ENCODE data around the gene SWT1. TPM values are rescaled to one million over a fixed set of nuclear protein-coding genes. Genes with fewer than 3 reads are reported as not detected.
A peak's percentile ranks its signal among the peaks of the same experiment; 100 is the strongest.
"Not testable (repeated sequence)": the region's sequence is repeated elsewhere in the genome, so short reads cannot be mapped to it uniquely, and the experiment has no call there.

SWT1 gene
- total RNA-seq, 4 donors from 2014 or later = 3.9 to 12.0 (median 6.2) TPM

DNA sequence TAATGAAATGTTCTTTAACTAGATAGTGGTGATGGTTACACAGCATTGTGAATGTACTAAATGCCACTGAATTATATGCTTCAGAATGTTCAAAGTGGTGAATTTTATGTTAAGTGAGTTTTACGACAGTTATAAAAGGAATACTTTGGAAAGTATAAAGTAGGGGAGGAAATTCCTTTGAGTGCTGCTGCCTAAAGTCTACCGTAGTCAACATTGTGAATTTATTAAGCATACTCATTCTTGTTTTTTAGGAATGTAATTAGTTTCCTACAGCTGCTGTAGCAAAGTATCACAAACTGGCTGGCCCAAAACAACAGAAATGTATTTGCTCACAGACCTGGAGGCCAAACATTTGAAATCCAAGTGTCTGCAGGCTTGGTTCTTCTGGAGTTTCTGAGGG, 73.0 kb downstream of the SWT1 start:
- H3K27ac ChIP-seq = no peak overlapping the region
- peaks cover 0 to under 1% (median 0%) of the 10 kb centered on the region in 3 donors for H3K9me3 ChIP-seq
- peaks cover 0 to 55% of the 10 kb centered on the region in 2 donors for H3K36me3 ChIP-seq
- 61 to 77% methylated on average over 2 of the region's 2 CpGs for WGBS, 2 donors (ENCODE audit: low coverage in 1 of 2)
- ATAC-seq = no peak
- H3K4me3 ChIP-seq = no peak overlapping the region
- H3K4me1 ChIP-seq = no peaks in the 10 kb centered on the region
- H3K27me3 ChIP-seq = no peaks in the 10 kb centered on the region
- no peak for TF ChIP-seq EP300 (IDR thresholded peaks at IDR 0.05)
- TF ChIP-seq, protein P1, sequence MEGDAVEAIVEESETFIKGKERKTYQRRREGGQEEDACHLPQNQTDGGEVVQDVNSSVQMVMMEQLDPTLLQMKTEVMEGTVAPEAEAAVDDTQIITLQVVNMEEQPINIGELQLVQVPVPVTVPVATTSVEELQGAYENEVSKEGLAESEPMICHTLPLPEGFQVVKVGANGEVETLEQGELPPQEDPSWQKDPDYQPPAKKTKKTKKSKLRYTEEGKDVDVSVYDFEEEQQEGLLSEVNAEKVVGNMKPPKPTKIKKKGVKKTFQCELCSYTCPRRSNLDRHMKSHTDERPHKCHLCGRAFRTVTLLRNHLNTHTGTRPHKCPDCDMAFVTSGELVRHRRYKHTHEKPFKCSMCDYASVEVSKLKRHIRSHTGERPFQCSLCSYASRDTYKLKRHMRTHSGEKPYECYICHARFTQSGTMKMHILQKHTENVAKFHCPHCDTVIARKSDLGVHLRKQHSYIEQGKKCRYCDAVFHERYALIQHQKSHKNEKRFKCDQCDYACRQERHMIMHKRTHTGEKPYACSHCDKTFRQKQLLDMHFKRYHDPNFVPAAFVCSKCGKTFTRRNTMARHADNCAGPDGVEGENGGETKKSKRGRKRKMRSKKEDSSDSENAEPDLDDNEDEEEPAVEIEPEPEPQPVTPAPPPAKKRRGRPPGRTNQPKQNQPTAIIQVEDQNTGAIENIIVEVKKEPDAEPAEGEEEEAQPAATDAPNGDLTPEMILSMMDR (IDR thresholded peaks at IDR 0.05) = no peak
- no peak for TF ChIP-seq POLR2AphosphoS5 (IDR thresholded peaks at IDR 0.05)
- no peak for TF ChIP-seq POLR2A (IDR thresholded peaks at IDR 0.05)

DNA sequence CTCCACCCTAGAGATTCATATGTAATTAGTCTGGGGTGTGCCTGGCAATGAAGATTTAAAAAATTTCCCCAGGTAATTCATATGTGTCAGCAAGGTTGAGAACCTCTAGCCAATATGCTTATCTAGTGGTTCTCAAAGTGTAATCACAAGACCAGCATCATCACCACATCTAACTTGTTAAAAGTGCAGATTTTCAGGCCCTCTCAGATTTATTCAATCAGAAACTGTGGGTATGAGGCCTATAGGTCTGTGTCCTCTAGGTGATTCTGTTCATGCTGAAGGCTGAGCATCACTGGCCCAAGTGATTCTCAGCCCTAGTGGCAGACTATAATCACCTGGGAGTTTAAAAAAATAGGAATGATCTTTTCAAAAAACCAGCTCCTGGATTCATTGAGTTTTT, 75.9 kb downstream of the SWT1 start:
- Histone ChIP-seq H3K4me1 (no peaks in the 10 kb centered on the region), H3K4me3 (no peak overlapping the region), H3K27ac (no peak overlapping the region), H3K9me3 (no peaks in the 10 kb centered on the region), H3K36me3 (peaks cover 0 to 44% of the 10 kb centered on the region in 2 donors), H3K27me3 (no peaks in the 10 kb centered on the region)
- TF ChIP-seq, protein P1 (IDR thresholded peaks at IDR 0.05) = no peak
- no peak for TF ChIP-seq EP300 (IDR thresholded peaks at IDR 0.05)
- TF ChIP-seq POLR2A (IDR thresholded peaks at IDR 0.05) = no peak
- no peak for TF ChIP-seq POLR2AphosphoS5 (IDR thresholded peaks at IDR 0.05)
- no peak for ATAC-seq

DNA sequence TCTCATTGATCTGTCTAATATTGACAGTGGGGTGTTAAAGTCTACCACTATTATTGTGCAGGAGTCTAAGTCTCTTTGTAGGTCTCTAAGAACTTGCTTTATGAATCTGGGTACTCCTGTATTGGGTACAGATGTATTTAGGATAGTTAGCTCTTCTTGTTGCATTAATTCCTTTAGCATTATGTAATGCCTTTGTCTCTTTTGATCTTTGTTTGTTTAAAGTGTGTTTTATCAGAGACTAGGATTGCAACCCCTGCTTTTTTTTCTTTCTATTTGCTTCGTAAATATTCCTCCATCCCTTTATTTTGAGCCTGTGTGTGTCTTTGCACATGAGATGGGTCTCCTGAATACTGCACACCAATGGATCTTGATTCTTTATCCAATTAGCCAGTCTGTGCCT, 77.2 kb downstream of the SWT1 start:
- not testable (repeated sequence) for H3K4me1 ChIP-seq, H3K27me3 ChIP-seq, H3K27ac ChIP-seq, ATAC-seq, H3K9me3 ChIP-seq, H3K4me3 ChIP-seq
- 86 to 100% methylated on average over 1 of the region's 1 CpG for WGBS, 2 donors (ENCODE audit: low coverage in 1 of 2)
- H3K36me3 ChIP-seq = peaks cover 0 to 37% of the 10 kb centered on the region in 2 donors

DNA sequence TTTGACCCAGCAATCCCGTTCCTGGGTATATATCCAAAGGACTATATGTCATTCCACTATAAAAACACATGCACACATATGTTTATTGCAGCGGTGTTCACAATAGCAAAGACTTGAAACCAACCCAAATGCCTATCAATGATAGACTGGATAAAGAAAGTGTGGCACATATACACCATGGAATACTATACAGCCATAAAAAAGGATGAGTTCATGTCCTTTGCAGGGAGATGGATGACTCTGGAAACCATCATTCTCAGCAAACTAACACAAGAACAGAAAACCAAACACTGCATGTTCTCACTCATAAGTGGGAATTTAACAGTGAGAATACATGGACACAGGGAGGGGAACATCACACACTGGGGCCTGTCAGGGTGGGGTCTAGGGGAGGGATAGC, 80.2 kb downstream of the SWT1 start:
- H3K4me3 ChIP-seq, ATAC-seq, H3K4me1 ChIP-seq, H3K27ac ChIP-seq, H3K27me3 ChIP-seq, H3K9me3 ChIP-seq: not testable (repeated sequence)
- WGBS, 2 donors (ENCODE audit: low coverage in 1 of 2) = 80 to 93% methylated on average over 2 of the region's 2 CpGs
- peaks cover 0 to 19% of the 10 kb centered on the region in 2 donors for H3K36me3 ChIP-seq

DNA sequence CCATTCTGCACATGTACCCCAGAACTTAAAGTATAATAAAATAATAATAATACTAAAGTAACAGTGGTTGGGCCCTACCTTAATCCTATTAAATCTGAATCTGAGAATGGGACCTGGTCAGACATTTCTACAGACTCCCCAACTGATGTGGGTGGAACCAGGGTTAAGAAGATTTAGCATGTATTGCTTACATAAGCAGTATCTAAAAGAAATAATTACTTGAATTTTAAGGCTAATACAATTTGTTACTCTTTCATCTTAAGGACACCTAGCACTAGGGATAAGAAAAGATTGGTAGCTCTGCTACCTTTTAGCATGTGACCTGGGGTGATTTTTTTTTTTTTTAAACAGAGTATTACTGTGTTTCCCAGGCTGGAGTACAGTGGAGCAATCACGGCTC, 80.7 kb downstream of the SWT1 start:
- no peaks in the 10 kb centered on the region for H3K9me3 ChIP-seq
- no peaks in the 10 kb centered on the region for H3K27me3 ChIP-seq
- TF ChIP-seq POLR2AphosphoS5 (IDR thresholded peaks at IDR 0.05) (no peak), POLR2A (IDR thresholded peaks at IDR 0.05) (no peak), EP300 (IDR thresholded peaks at IDR 0.05) (no peak)
- TF ChIP-seq, protein P1 (IDR thresholded peaks at IDR 0.05) = no peak
- H3K4me1 ChIP-seq = no peaks in the 10 kb centered on the region
- no peak overlapping the region for H3K27ac ChIP-seq
- no peak for ATAC-seq
- H3K4me3 ChIP-seq = no peak overlapping the region
- H3K36me3 ChIP-seq = peaks cover 0 to 15% of the 10 kb centered on the region in 2 donors
- WGBS, 2 donors (ENCODE audit: low coverage in 1 of 2) = 100% methylated on average over 1 of the region's 1 CpG

DNA sequence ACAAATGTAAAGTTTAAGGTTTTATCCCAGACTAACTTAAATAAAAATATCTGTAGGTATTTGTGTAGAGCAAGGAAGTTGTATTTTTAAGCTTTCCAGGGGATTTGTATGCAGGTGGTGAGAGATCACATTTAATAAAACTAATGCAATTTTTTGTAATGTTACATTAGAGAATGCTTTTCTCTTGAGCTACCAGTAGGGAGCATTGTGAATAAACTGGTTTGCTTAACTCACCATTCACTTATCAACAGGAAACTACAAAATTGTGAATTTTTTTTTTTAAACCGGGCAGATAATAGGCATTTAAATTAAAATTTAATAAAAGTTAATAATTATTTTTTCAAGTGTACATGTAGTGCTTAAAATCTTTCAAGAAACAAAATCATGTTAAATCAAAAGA, 81.5 kb downstream of the SWT1 start:
- no peaks in the 10 kb centered on the region for H3K4me1 ChIP-seq
- TF ChIP-seq EP300 (IDR thresholded peaks at IDR 0.05) = no peak
- TF ChIP-seq POLR2A (IDR thresholded peaks at IDR 0.05) = no peak
- TF ChIP-seq, protein P1 (IDR thresholded peaks at IDR 0.05) = peak in 2 of 4 experiments; percentile 17 to 40
- no peak for TF ChIP-seq POLR2AphosphoS5 (IDR thresholded peaks at IDR 0.05)
- no peak overlapping the region for H3K27ac ChIP-seq
- H3K27me3 ChIP-seq = no peaks in the 10 kb centered on the region
- ATAC-seq = no peak
- H3K36me3 ChIP-seq = peaks cover 0 to 8% of the 10 kb centered on the region in 2 donors
- WGBS, 2 donors (ENCODE audit: low coverage in 1 of 2) = 79 to 100% methylated on average over 1 of the region's 1 CpG
- H3K4me3 ChIP-seq = no peak overlapping the region
- H3K9me3 ChIP-seq = no peaks in the 10 kb centered on the region

Measured in gastroesophageal sphincter (tissue), 4 donors.